ENCODE measurements around the gene NADK2.
A peak's percentile ranks its signal among the peaks of the same experiment; 100 is the strongest.
"Not testable (repeated sequence)": the region's sequence is repeated elsewhere in the genome, so short reads cannot be mapped to it uniquely, and the experiment has no call there.

Gene NADK2

GRCh38 chr5:36241631-36242533 is at the start of gene NADK2:
TSS of gene NADK2 (minus strand) at chr5:36241925. CDS start at chr5:36241798, 127 bp downstream.
- DNase-seq = peak; percentile 87 to 100 (median 99)

GRCh38 chr5:36285837-36286615 is 44.3 kb upstream of the NADK2 start:
- no peak for DNase-seq

DNA sequence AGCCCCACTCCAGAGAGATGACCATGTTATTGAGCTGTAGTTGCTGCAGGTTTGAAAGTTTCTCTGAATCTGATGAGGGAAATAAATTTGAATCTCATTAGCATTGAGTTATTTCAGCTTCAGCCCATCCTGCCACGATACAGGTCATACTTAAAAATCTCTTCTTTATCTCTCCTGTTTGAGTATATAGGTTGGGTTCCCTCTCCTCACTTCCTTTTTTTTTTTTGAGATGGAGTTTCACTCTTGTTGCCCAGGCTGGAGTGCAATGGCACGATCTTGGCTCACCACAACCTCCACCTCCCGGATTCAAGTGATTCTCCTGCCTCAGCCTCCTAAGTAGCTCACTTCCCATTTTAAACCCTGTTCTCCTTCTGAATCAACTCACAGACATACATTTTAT is 42.0 kb upstream of the NADK2 start:
- not testable (repeated sequence) for DNase-seq

DNA sequence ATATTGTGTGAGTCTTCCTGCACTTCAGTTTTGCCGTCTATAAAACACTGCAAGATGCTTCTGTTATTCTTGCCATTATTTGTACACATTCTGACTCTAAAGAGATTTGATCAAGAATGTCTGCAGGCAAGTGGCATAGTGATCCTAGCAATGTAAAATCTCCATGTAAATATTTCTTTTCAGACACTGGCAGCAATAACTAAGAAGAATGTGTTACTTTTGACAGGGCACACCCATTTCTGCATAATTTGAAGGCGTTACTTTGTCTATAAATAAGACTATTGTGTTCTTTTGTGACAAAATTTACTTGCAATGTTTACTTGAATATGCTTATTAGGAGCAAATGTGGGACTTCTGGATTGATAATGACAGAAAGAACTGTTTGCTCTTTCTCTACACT is 39.9 kb upstream of the NADK2 start:
- no peak for DNase-seq

DNA sequence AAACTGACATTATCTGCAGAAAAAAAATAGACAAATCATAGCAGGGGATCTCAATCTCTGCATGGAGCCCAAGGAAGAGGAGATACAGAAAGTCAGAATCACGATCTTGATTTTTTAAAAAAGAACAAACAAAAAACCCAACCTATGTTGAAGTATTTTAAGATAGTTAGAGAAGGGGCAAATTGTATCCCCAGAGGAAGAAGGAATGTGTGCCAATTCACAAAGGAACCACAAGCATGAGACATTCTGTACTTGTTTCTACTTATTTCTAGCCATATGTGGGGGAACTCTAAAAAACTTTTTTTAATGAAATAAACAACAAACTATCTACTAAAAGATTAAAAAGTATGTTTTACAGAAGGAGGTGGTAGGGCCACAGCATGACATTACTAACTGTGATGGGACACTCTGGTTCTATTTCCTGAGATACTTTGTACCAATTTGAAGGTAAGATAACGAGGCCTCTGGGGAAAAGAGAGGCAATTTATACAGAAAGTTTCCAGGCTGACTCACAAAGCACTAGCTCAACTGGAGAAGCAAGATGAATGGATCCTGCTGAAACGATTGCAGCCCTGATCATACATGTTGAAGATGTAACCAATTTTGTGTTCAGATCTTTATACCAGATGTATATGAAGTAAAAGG is 37.5 kb upstream of the NADK2 start:
- DNase-seq = no peak

GRCh38 chr5:36277521-36278176 is 35.9 kb upstream of the NADK2 start:
- DNase-seq = no peak

GRCh38 chr5:36276864-36277263 is 35.1 kb upstream of the NADK2 start:
- DNase-seq = peak in 39 of 58 donors; percentile 5 to 80 (median 39)

- DNase-seq = no peak
Measured at GRCh38 chr5:36273809-36274526, 32.2 kb upstream of the NADK2 start.

GRCh38 chr5:36272136-36272690 is 30.5 kb upstream of the NADK2 start:
- no peak for DNase-seq

- DNase-seq = no peak
Measured at GRCh38 chr5:36270876-36271575, 29.3 kb upstream of the NADK2 start.

GRCh38 chr5:36270175-36270574 is 28.4 kb upstream of the NADK2 start:
- no peak for DNase-seq

DNA sequence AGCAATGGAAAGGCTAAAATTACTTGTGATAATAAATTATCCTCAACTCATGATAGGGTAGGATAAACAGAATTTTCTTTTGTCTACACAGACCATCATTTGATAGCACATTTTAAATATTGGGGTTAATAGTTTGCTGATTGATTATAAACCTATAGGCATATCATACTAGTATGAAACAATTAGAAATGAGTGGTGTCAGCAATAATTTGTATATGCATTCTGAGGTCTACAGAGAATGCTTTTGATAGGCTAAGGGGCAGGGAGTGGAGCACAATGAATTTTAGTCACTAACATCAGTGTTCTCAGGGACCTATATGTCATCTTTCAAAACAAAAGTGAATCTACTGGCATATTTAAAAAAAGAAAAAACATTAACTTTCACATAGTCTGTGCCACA is 27.8 kb upstream of the NADK2 start:
- no peak for DNase-seq

DNA sequence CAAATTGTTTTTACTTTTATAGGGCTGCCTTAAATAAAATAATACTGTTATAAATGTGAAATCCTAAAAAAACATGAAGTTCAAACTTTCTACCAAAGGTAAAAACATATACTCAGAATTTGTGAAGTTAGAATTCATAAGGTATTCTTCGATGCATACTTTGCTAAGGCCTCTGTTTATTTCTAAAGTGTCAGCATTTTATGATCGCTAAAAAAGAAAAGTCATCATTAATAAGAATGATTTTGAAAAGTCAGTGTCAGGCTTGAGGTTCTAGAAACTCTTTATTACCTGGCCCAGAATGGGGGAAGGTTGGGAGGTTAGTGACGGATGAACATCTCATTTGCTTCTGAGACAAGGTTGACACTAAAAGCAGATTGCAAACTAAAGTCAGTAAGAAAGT is 26.2 kb upstream of the NADK2 start:
- no peak for DNase-seq

GRCh38 chr5:36264202-36264760 is 22.6 kb upstream of the NADK2 start:
- DNase-seq = no peak

DNA sequence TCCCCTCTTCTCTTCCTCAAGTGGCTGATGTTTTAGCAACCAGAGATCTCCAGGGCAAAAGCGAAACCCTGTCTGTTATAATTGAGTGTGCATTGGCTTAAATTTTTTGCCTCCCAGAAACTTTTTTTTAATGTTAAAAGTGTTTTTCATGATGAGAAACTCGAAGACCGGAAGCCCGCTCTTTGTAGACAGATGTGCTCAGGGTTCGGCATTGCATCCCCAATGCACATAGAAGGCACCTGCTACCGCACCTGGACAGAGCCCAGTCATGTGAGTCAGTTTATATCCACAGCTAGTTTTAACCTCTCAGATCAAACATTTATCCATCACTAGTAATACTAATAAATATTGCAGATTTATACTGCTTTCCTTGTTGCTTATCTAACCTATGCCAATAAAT is 19.5 kb upstream of the NADK2 start:
- DNase-seq = no peak

DNA sequence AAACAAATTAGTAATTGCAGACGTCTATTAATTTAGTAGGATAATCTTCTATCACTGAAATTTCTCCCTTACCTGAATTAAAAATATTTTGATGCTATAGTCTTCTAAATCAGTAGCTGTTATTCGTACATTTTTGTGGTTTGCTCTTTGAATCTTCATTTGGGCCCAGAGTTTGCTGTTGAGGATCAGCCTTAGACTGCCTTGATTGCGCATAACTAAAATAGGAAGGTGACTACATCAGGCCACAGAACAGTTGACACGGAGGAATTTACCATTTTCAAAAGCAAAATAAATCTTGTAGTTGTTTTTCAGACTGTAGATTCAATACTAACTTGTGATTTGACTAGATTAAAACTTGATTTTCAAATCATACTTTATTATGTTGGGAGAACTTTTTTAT is 11.8 kb upstream of the NADK2 start:
- no peak for DNase-seq

DNA sequence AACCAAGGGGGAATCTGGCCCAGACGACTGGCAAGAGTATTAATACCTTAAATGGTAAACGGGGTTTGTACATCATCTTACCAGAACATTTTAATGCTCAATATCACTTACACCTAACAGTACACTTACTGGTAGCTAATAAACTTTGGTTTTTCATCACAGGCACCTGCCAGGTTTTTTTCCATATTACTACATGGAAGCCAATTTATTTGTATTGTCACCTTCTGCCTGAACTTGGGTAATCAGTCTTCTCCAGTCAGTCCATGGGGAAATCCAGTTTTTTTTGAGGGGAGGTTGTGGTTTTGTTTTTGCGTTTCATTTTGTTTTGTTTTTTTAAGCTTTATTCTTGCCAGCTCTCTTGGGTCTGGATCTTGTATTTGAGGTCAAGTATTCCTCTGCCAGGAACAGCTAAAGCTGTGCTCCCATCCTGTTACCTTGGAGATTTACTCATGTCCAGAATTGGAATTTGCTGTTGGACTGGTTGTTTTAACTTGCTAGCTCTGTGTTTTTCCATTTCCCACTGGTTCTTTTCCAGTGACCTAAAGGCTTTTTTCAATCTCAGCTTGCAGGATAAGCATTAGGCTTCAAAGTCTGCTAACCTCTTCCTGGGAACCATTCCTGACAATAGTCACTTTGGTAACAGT is 11.1 kb upstream of the NADK2 start:
- peak in 8 of 58 donors; percentile 3 to 70 (median 17) for DNase-seq

GRCh38 chr5:36251218-36251617 is 9.5 kb upstream of the NADK2 start:
- no peak for DNase-seq

GRCh38 chr5:36250427-36250826 is 8.7 kb upstream of the NADK2 start:
- DNase-seq = no peak

Measured in anterior cingulate cortex (tissue), 58 donors.